Neuronal stem cell (in vitro differentiated cells): ENCODE data around the gene FBXO41.

Experiments used
- DNase-seq: peaks from one replicate; pipeline ENCODE4 v3.0.0-alpha.2; 2013; ENCODE audit warnings: low spot score
- H2AFZ ChIP-seq: one replicate; pipeline ENCODE4 v1.6.1; 2013; ENCODE audit warnings: mild to moderate bottlenecking, low read length, inconsistent platforms
- H2AK5ac ChIP-seq: 2 replicates; pipeline ENCODE4 v1.6.1; 2013; ENCODE audit warnings: low read depth, mild to moderate bottlenecking, inconsistent platforms, low read length, moderate library complexity, mixed read lengths
- H2BK120ac ChIP-seq: 2 replicates; pipeline ENCODE4 v1.6.1; 2013; ENCODE audit warnings: low read depth, mild to moderate bottlenecking, inconsistent platforms, low read length, moderate library complexity, mixed read lengths
- H2BK12ac ChIP-seq: one replicate; pipeline ENCODE4 v1.6.1; 2013; ENCODE audit warnings: low read length, inconsistent platforms
- H2BK15ac ChIP-seq: 2 replicates; pipeline ENCODE4 v1.6.1; 2013; ENCODE audit warnings: mild to moderate bottlenecking, low read length, inconsistent platforms, mixed read lengths
- H2BK5ac ChIP-seq: one replicate; pipeline ENCODE4 v1.6.1; 2013; ENCODE audit warnings: inconsistent platforms, mild to moderate bottlenecking, low read length, moderate library complexity
- H3K14ac ChIP-seq: one replicate; pipeline ENCODE4 v1.6.1; 2013; ENCODE audit warnings: low read length, inconsistent platforms
- H3K18ac ChIP-seq: 2 replicates; pipeline ENCODE4 v1.6.1; 2013; ENCODE audit warnings: low read length, inconsistent platforms
- H3K23ac ChIP-seq: 2 replicates; pipeline ENCODE4 v1.6.1; 2013; ENCODE audit warnings: low read depth, mild to moderate bottlenecking, mixed read lengths, low read length, inconsistent platforms; ENCODE audit not compliant: poor library complexity
- H3K27ac ChIP-seq: replicated peaks from 3 replicates; pipeline ENCODE4 v1.5.1; 2013; ENCODE audit warnings: low read length, inconsistent platforms
- H3K27me3 ChIP-seq, 3 experiments: 2 replicates each; pipeline ENCODE4 v1.6.1; 2013; ENCODE audit warnings: low read length in 3 of 3, mild to moderate bottlenecking in 2 of 3, inconsistent platforms in 1 of 3, low read depth in 1 of 3, mixed read lengths in 1 of 3, moderate library complexity in 1 of 3; ENCODE audit not compliant: control insufficient read depth in 3 of 3, insufficient read depth in 3 of 3
- H3K36me3 ChIP-seq, 2 donors: replicated peaks in 1 of 2; 2 replicates each; pipeline ENCODE4 v1.6.1; 2013; ENCODE audit warnings: low read length in 2 of 2; ENCODE audit not compliant: control insufficient read depth in 2 of 2, insufficient read depth in 2 of 2
- H3K4ac ChIP-seq: 2 replicates; pipeline ENCODE4 v1.6.1; 2013; ENCODE audit warnings: inconsistent platforms, mild to moderate bottlenecking, low read length, moderate library complexity
- H3K4me1 ChIP-seq, 2 donors: 1 replicate in 1 of 2; 2 replicates in 1 of 2; pipeline ENCODE4 v1.6.1; 2013; ENCODE audit warnings: low read length in 2 of 2, low read depth in 1 of 2; ENCODE audit not compliant: control insufficient read depth in 2 of 2, insufficient read depth in 1 of 2
- H3K4me2 ChIP-seq: one replicate; pipeline ENCODE4 v1.6.1; 2013; ENCODE audit warnings: mild to moderate bottlenecking, low read length, inconsistent platforms; ENCODE audit not compliant: insufficient read depth, poor library complexity, severe bottlenecking
- H3K4me3 ChIP-seq, 2 donors: 2 replicates each; pipeline ENCODE4 v1.5.1; 2013; ENCODE audit warnings: low read length in 2 of 2, mild to moderate bottlenecking in 2 of 2, inconsistent platforms in 1 of 2, moderate library complexity in 1 of 2
- H3K79me1 ChIP-seq: one replicate; pipeline ENCODE4 v1.6.1; 2013; ENCODE audit warnings: low read depth, mild to moderate bottlenecking, inconsistent platforms, low read length, moderate library complexity
- H3K9ac ChIP-seq: one replicate; pipeline ENCODE4 v1.6.1; 2013; ENCODE audit warnings: mild to moderate bottlenecking, low read depth, low read length, inconsistent platforms; ENCODE audit not compliant: poor library complexity
- H3K9me3 ChIP-seq, 2 donors: replicated peaks in 1 of 2; 2 replicates each; pipeline versions ENCODE3 to v1.6.1; 2013; ENCODE audit warnings: low read length in 2 of 2, mild to moderate bottlenecking in 2 of 2, inconsistent platforms in 1 of 2, low read depth in 1 of 2, mixed read lengths in 1 of 2, moderate library complexity in 1 of 2; ENCODE audit not compliant: control insufficient read depth in 2 of 2, insufficient read depth in 1 of 2
- H4K8ac ChIP-seq: one replicate; pipeline ENCODE4 v1.6.1; 2013; ENCODE audit warnings: low read depth, mild to moderate bottlenecking, inconsistent platforms, low read length, moderate library complexity
- H4K91ac ChIP-seq: one replicate; pipeline ENCODE4 v1.6.1; 2013; ENCODE audit warnings: low read length, low read depth, mild to moderate bottlenecking, inconsistent platforms; ENCODE audit not compliant: poor library complexity
- WGBS, 2 donors: extraction: QIAGEN DNeasy Blood & Tissue Kit; methylation state at CpG; one replicate each; pipeline ENCODE4 v1.1.7; 2013; ENCODE audit warnings: missing lambda C conversion rate in 2 of 2, mixed read lengths in 1 of 2; ENCODE audit not compliant: insufficient read length in 2 of 2, insufficient replicate concordance in 1 of 2; ENCODE audit errors: extremely low coverage in 2 of 2; 5-methylcytosine and 5-hydroxymethylcytosine counted together

FBXO41 gene

DNA sequence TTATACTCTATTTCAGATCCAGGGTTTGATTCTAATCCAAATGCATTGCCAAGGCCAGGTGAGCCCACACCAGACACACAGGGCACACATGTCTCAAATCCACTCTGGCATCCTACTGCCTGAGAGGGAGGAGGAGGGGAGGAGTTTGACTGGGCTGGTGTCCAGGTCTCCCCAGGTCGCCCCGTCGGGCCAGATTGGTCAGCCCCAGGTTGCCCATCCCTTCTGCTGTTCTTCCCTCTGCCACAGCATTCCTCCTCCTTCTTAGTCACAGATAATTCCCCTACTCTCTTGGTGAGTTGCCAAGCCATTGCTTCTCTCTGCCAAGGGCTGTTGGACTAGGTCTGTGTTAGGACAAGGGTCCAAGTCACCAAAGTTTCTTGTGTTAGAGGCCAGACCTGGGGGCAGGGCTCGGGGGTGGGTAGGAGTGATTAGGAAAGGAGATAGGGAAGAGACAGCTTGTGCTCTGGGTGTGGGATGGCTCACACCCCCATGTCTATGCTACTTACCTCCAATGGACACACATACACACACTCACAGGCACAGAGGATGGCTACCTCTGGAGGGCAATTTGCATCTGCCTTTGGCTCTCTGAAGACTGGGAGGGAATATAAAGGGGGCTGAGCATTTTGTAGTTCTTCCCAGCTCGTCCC is 11.6 kb upstream of the FBXO41 start:
- no peak overlapping the region for H3K27ac ChIP-seq
- no peak overlapping the region for H2BK15ac ChIP-seq
- H3K9me3 ChIP-seq, result peaks cover 0 to 3% of the 10 kb centered on the region in 2 donors
- no peaks in the 10 kb centered on the region for H3K36me3 ChIP-seq
- H3K18ac ChIP-seq, result no peak overlapping the region
- peaks cover 20 to 84% (median 51%) of the 10 kb centered on the region in 3 experiments for H3K27me3 ChIP-seq
- no CpG with 5 or more reads among the region's 5 CpGs for WGBS, 2 donors
- H3K9ac ChIP-seq, result no peak overlapping the region
- H3K79me1 ChIP-seq, result no peaks in the 10 kb centered on the region
- no peak overlapping the region for H3K4me2 ChIP-seq
- peaks cover 7 to 12% of the 10 kb centered on the region in 2 donors for H3K4me1 ChIP-seq
- no peak overlapping the region for H2BK12ac ChIP-seq
- H2AK5ac ChIP-seq, result no peak overlapping the region
- H3K4me3 ChIP-seq, result no peak overlapping the region
- H4K91ac ChIP-seq, result no peak overlapping the region
- H2BK120ac ChIP-seq, result no peak overlapping the region
- H2BK5ac ChIP-seq, result no peak overlapping the region
- H4K8ac ChIP-seq, result no peak overlapping the region
- no peak overlapping the region for H3K4ac ChIP-seq
- H3K23ac ChIP-seq, result no peak overlapping the region
- no peak for DNase-seq
- peak overlapping the region; percentile 6 for H3K14ac ChIP-seq
- H2AFZ ChIP-seq, result no peak overlapping the region

DNA sequence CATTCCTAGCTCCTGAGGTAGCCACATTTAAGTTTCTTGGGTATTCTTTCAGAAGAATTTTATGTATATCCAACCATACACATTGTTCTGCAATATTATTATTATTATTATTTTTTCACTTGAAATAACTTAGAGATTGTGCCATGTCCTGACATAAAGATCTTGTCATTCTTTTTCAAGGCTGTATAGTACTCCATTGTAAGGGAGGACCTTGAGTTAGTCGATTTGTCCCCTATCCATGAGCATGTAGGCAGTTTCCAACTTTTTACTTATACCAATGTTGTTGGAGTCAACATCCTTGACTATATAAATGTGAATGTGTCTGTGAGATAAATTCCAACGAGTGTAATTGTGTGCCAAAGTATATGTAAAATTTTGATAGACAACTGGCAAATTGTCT is 10.0 kb upstream of the FBXO41 start:
- Histone ChIP-seq H3K9ac (no peak overlapping the region), H2AK5ac (no peak overlapping the region), H3K23ac (no peak overlapping the region), H3K4ac (no peak overlapping the region), H3K79me1 (no peaks in the 10 kb centered on the region), H3K18ac (no peak overlapping the region), H3K36me3 (no peaks in the 10 kb centered on the region), H3K27ac (no peak overlapping the region), H4K8ac (no peak overlapping the region), H3K9me3 (peaks cover 0 to 3% of the 10 kb centered on the region in 2 donors), H3K4me3 (no peak overlapping the region), H2BK5ac (no peak overlapping the region), H4K91ac (no peak overlapping the region), H3K4me2 (no peak overlapping the region), H3K14ac (no peak overlapping the region), H3K27me3 (peaks cover 20 to 83% (median 60%) of the 10 kb centered on the region in 3 experiments), H2BK12ac (no peak overlapping the region), H2AFZ (no peak overlapping the region), H2BK120ac (no peak overlapping the region), H3K4me1 (peaks cover 7 to 12% of the 10 kb centered on the region in 2 donors), H2BK15ac (no peak overlapping the region)
- WGBS, 2 donors, result no CpG with 5 or more reads among the region's 2 CpGs
- DNase-seq, result no peak

DNA sequence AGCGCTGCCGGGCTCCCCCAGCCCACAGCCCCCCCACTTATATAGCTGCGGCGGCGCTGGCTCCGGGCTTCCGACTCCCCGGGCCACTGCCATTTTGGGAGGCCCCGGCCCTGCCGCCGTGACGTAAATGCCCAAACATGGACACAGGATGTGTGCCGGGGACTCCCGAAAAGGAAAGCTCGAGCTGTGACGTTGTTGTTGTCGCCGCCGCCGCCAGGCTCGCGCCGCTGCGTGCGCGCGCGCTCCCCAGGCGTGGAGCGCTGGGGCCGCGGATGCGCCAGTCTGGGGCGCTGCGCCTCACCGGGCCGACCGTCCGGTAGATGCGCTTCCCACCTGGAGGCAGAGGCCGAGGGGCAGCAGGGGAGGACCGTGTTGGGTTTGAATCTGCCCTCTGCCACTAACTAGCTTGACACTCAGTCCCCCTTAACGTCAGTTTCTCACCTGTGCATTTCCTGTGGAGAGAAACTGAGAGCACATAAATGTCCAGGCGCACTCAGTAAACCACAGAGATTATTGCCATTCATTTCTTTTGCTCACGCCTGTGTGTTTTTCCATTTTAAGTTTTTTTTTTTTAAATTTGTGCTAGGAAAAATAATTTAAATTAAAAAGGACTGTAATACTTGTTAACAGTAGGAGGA is 9.4 kb upstream of the FBXO41 start, which contains the start of gene EGR4:
TSS of gene EGR4 (minus strand) at position 15 of the 638 bp plus-strand sequence. CDS start 231 bp downstream, outside the sequence.
- H3K4me2 ChIP-seq, result peak within 1 kb of the TSS; percentile 78
- H3K79me1 ChIP-seq, result no peaks in the 10 kb centered on the region
- H3K27me3 ChIP-seq, result peaks cover 20 to 86% (median 63%) of the 10 kb centered on the region in 3 experiments
- H4K91ac ChIP-seq, result no peak within 1 kb of the TSS
- H3K9me3 ChIP-seq, result peaks cover 0 to 3% of the 10 kb centered on the region in 2 donors
- H3K14ac ChIP-seq, result no peak within 1 kb of the TSS
- H2BK12ac ChIP-seq, result no peak within 1 kb of the TSS
- H3K23ac ChIP-seq, result peak within 1 kb of the TSS; percentile 29
- H2AK5ac ChIP-seq, result no peak within 1 kb of the TSS
- no peaks in the 10 kb centered on the region for H3K36me3 ChIP-seq
- H3K4ac ChIP-seq, result no peak within 1 kb of the TSS
- H3K27ac ChIP-seq, result no peak within 1 kb of the TSS
- no peak for DNase-seq
- no peak within 1 kb of the TSS for H3K18ac ChIP-seq
- no peak within 1 kb of the TSS for H2BK120ac ChIP-seq
- H4K8ac ChIP-seq, result no peak within 1 kb of the TSS
- H3K4me1 ChIP-seq, result peaks cover 7 to 12% of the 10 kb centered on the region in 2 donors
- H3K9ac ChIP-seq, result peak within 1 kb of the TSS; percentile 56
- WGBS, 2 donors, result no CpG with 5 or more reads among the region's 45 CpGs
- no peak within 1 kb of the TSS for H2BK5ac ChIP-seq
- H2BK15ac ChIP-seq, result no peak within 1 kb of the TSS
- peak within 1 kb of the TSS; percentile 53 to 69 for H3K4me3 ChIP-seq
- peak within 1 kb of the TSS; percentile 86 for H2AFZ ChIP-seq

DNA sequence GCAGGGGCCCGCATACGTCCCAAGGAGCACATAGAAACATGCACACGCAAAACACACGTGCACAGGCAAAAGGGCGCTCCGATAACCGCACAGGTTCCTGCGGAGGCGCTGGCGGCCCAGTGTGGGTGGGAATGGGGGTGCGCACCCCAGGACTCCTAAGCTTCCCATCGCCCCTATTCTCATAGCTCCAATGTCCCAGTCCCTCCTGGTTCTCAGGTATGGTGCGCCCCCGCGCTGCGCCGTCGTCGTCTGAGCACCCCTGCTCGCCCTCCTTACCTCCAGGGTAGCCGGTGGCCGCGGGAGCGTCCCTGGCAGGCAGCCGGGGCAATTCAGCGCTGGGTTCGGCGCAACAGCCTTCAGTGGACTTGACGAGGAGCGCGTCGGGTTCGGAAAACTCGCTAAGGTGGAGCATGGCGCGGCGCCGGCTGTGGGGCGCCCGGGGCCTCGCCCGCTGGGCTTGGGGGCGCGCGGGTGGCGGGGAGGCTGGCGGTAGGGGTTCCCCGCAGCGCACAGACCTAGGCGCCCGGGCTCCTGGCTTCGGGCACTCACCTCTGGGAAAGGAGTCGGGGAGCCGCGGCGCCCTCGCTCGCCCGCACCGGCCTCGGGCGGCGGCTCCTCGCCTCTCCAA is 8.7 kb upstream of the FBXO41 start:
- no peak for DNase-seq
- Histone ChIP-seq H3K4ac (no peak overlapping the region), H3K14ac (no peak overlapping the region), H3K9ac (no peak overlapping the region), H3K4me1 (peaks cover 7 to 12% of the 10 kb centered on the region in 2 donors), H2BK5ac (no peak overlapping the region), H3K9me3 (peaks cover 0 to 3% of the 10 kb centered on the region in 2 donors), H4K8ac (no peak overlapping the region), H3K36me3 (no peaks in the 10 kb centered on the region), H4K91ac (no peak overlapping the region), H2AFZ (peak overlapping the region; percentile 86), H2AK5ac (no peak overlapping the region), H2BK120ac (no peak overlapping the region), H3K27me3 (peaks cover 20 to 89% (median 67%) of the 10 kb centered on the region in 3 experiments), H3K4me3 (peak overlapping the region; percentile 53 to 69), H3K79me1 (no peaks in the 10 kb centered on the region), H3K27ac (no peak overlapping the region), H2BK12ac (no peak overlapping the region), H3K18ac (no peak overlapping the region), H3K23ac (peak overlapping the region; percentile 29), H3K4me2 (peak overlapping the region; percentile 78), H2BK15ac (no peak overlapping the region)
- no CpG with 5 or more reads among the region's 64 CpGs for WGBS, 2 donors
